ENCODE data around the gene TACC2. TPM values are rescaled to one million over a fixed set of nuclear protein-coding genes. Genes with fewer than 3 reads are reported as not detected.
"Not testable (repeated sequence)": the region's sequence is repeated elsewhere in the genome, so short reads cannot be mapped to it uniquely, and the experiment has no call there.

Gene TACC2
- total RNA-seq, 2 experiments from 2014 or later: not detected

- no peak overlapping the region for H2AFZ ChIP-seq (ENCODE audit: low read length)
- H3K4me2 ChIP-seq (ENCODE audit: low read length): no peak overlapping the region
- DNase-seq (ENCODE audit: low spot score): no peak
- no peak overlapping the region for H3K4me3 ChIP-seq (ENCODE audit: low read depth, low read length, poor library complexity, severe bottlenecking)
- intact Hi-C loops (cut with micrococcal nuclease; ENCODE audit: unreplicated experiment): no loop called here
- H3K9me2 ChIP-seq (ENCODE audit: insufficient read depth, low read length): no peaks in the 10 kb centered on the region
- no peaks in the 10 kb centered on the region for H4K20me1 ChIP-seq (ENCODE audit: insufficient read depth, low read length)
- no peaks in the 10 kb centered on the region for H3K4me1 ChIP-seq (ENCODE audit: insufficient read depth, low read length, poor library complexity, severe bottlenecking)
- POLR2A ChIA-PET: no interaction called here
- BruUV-seq (replicated peaks): no TSS peak
- no peaks in the 10 kb centered on the region for H3K79me2 ChIP-seq (ENCODE audit: insufficient read depth, low read depth, low read length)
- no peaks in the 10 kb centered on the region for H3K36me3 ChIP-seq (ENCODE audit: insufficient read depth, low read length)
- no peak overlapping the region for H3K27ac ChIP-seq (ENCODE audit: low read depth, low read length, poor library complexity, severe bottlenecking)
- H3K9me3 ChIP-seq (ENCODE audit: low read length): no peaks in the 10 kb centered on the region
- CTCF ChIA-PET (ENCODE audit: unreplicated experiment): no interaction called here
- TF ChIP-seq EZH2phosphoT487 (IDR thresholded peaks at IDR 0.05; ENCODE audit: borderline replicate concordance, low read depth, low read length): no peak
- no peak for TF ChIP-seq CTCF (conservative IDR thresholded peaks at IDR 0.05; ENCODE audit: low read length)
Observed at GRCh38 chr10:121990015-121990677, 1.2 kb downstream of the TACC2 start.

- H3K9me2 ChIP-seq (ENCODE audit: insufficient read depth, low read length); DNase-seq (ENCODE audit: low spot score); H3K4me2 ChIP-seq (ENCODE audit: low read length); BruUV-seq (replicated peaks); H3K36me3 ChIP-seq (ENCODE audit: insufficient read depth, low read length); CTCF ChIA-PET (ENCODE audit: unreplicated experiment); POLR2A ChIA-PET; intact Hi-C loops (cut with micrococcal nuclease; ENCODE audit: unreplicated experiment); H3K9me3 ChIP-seq (ENCODE audit: low read length); H3K4me1 ChIP-seq (ENCODE audit: insufficient read depth, low read length, poor library complexity, severe bottlenecking); H3K79me2 ChIP-seq (ENCODE audit: insufficient read depth, low read depth, low read length); H2AFZ ChIP-seq (ENCODE audit: low read length); H4K20me1 ChIP-seq (ENCODE audit: insufficient read depth, low read length); H3K4me3 ChIP-seq (ENCODE audit: low read depth, low read length, poor library complexity, severe bottlenecking); H3K27ac ChIP-seq (ENCODE audit: low read depth, low read length, poor library complexity, severe bottlenecking): not testable (repeated sequence)
Observed at GRCh38 chr10:121991727-121992126, 2.8 kb downstream of the TACC2 start.

GRCh38 chr10:121994429-121994941 lies 5.5 kb downstream of the TACC2 start:
- H2AFZ ChIP-seq (ENCODE audit: low read length): no peak overlapping the region
- TF ChIP-seq EZH2phosphoT487 (IDR thresholded peaks at IDR 0.05; ENCODE audit: borderline replicate concordance, low read depth, low read length) (no peak), CTCF (conservative IDR thresholded peaks at IDR 0.05; ENCODE audit: low read length) (no peak)
- intact Hi-C loops (cut with micrococcal nuclease; ENCODE audit: unreplicated experiment): no loop called here
- no peaks in the 10 kb centered on the region for H3K79me2 ChIP-seq (ENCODE audit: insufficient read depth, low read depth, low read length)
- H3K4me1 ChIP-seq (ENCODE audit: insufficient read depth, low read length, poor library complexity, severe bottlenecking): no peaks in the 10 kb centered on the region
- H3K27ac ChIP-seq (ENCODE audit: low read depth, low read length, poor library complexity, severe bottlenecking): no peak overlapping the region
- no peak overlapping the region for H3K4me3 ChIP-seq (ENCODE audit: low read depth, low read length, poor library complexity, severe bottlenecking)
- no peak overlapping the region for H3K4me2 ChIP-seq (ENCODE audit: low read length)
- H3K9me2 ChIP-seq (ENCODE audit: insufficient read depth, low read length): no peaks in the 10 kb centered on the region
- POLR2A ChIA-PET: interaction anchor here (0.6 kb wide), 1 partner anchor 12 kb away, joined by 5 read pairs; no protein-coding TSS in a partner anchor
- H4K20me1 ChIP-seq (ENCODE audit: insufficient read depth, low read length): no peaks in the 10 kb centered on the region
- BruUV-seq (replicated peaks): no TSS peak
- CTCF ChIA-PET (ENCODE audit: unreplicated experiment): no interaction called here
- no peaks in the 10 kb centered on the region for H3K9me3 ChIP-seq (ENCODE audit: low read length)
- DNase-seq (ENCODE audit: low spot score): no peak
- H3K36me3 ChIP-seq (ENCODE audit: insufficient read depth, low read length): no peaks in the 10 kb centered on the region

Measured in OCI-LY7 (cell line).